Right forelimb (tissue), 1 donor: Measurements from ENCODE around the gene SMAP1.
"Not testable (repeated sequence)": the region's sequence is repeated elsewhere in the genome, so short reads cannot be mapped to it uniquely, and the experiment has no call there.

Experiments
- DNase-seq: peaks from one replicate; pipeline ENCODE4 v3.0.0-alpha.2; 2018

Gene SMAP1

GRCh38 chr6:70684794-70685493, 17.3 kb downstream of the SMAP1 start:
- DNase-seq: no peak

GRCh38 chr6:70685494-70686180, 18.0 kb downstream of the SMAP1 start:
- DNase-seq: no peak

GRCh38 chr6:70686548-70687133, 19.0 kb downstream of the SMAP1 start:
- no peak for DNase-seq

GRCh38 chr6:70693887-70694286, 26.2 kb downstream of the SMAP1 start:
- no peak for DNase-seq

- DNase-seq: no peak
Observed at GRCh38 chr6:70694371-70694770, 26.7 kb downstream of the SMAP1 start.

GRCh38 chr6:70700922-70701876, 33.5 kb downstream of the SMAP1 start:
- no peak for DNase-seq

- no peak for DNase-seq
Observed at GRCh38 chr6:70705772-70706171, 38.1 kb downstream of the SMAP1 start.

GRCh38 chr6:70706491-70707123, 38.9 kb downstream of the SMAP1 start:
- no peak for DNase-seq

- DNase-seq: no peak
Observed at GRCh38 chr6:70707893-70708292, 40.2 kb downstream of the SMAP1 start.

GRCh38 chr6:70708448-70708847, 40.8 kb downstream of the SMAP1 start:
- no peak for DNase-seq

- no peak for DNase-seq
Observed at GRCh38 chr6:70709826-70710225, 42.1 kb downstream of the SMAP1 start.

- no peak for DNase-seq
Observed at GRCh38 chr6:70714716-70715257, 47.1 kb downstream of the SMAP1 start.

GRCh38 chr6:70717038-70717801, 49.5 kb downstream of the SMAP1 start:
- no peak for DNase-seq

GRCh38 chr6:70724524-70724923, 56.8 kb downstream of the SMAP1 start:
- DNase-seq: no peak

GRCh38 chr6:70725817-70726415, 58.2 kb downstream of the SMAP1 start:
- no peak for DNase-seq

- no peak for DNase-seq
Observed at GRCh38 chr6:70734381-70734780, 66.7 kb downstream of the SMAP1 start.

- DNase-seq: no peak
Observed at GRCh38 chr6:70734979-70735378, 67.3 kb downstream of the SMAP1 start.

- no peak for DNase-seq
Observed at GRCh38 chr6:70735513-70735912, 67.8 kb downstream of the SMAP1 start.

GRCh38 chr6:70738028-70738427, 70.3 kb downstream of the SMAP1 start:
- no peak for DNase-seq

- no peak for DNase-seq
Observed at GRCh38 chr6:70739534-70739933, 71.9 kb downstream of the SMAP1 start.

GRCh38 chr6:70740746-70741145, 73.1 kb downstream of the SMAP1 start:
- not testable (repeated sequence) for DNase-seq
